Fibroblast of lung (primary cell): Measurements from ENCODE around the gene SLC2A5. TPM values are rescaled to one million over a fixed set of nuclear protein-coding genes. Genes with fewer than 3 reads are reported as not detected.
A peak's percentile ranks its signal among the peaks of the same experiment; 100 is the strongest.

ENCODE experiments used
- DNase-seq, 2 donors: peaks; one replicate each; pipeline versions ENCODE4 v3.0.0 to v3.0.0-alpha.2; 2010; ENCODE audit warnings: low read depth in 2 of 2
- H2AFZ ChIP-seq: 2 replicates; pipeline ENCODE4 v1.5.1; 2012; ENCODE audit warnings: low read length, control low read depth, inconsistent platforms
- H3K27ac ChIP-seq: 2 replicates; pipeline ENCODE4 v1.5.1; 2011; ENCODE audit warnings: low read length, control low read depth; ENCODE audit not compliant: insufficient read depth
- H3K27me3 ChIP-seq: 2 replicates; pipeline ENCODE4 v1.5.1; 2011; ENCODE audit warnings: mild to moderate bottlenecking, low read length; ENCODE audit not compliant: control insufficient read depth, insufficient read depth
- H3K36me3 ChIP-seq: 2 replicates; pipeline ENCODE4 v1.5.1; 2011; ENCODE audit warnings: low read length; ENCODE audit not compliant: control insufficient read depth, insufficient read depth
- H3K4me1 ChIP-seq: 2 replicates; pipeline ENCODE4 v1.5.1; 2011; ENCODE audit warnings: low read length; ENCODE audit not compliant: control insufficient read depth, insufficient read depth; ENCODE audit errors: extremely low read depth
- H3K4me2 ChIP-seq: 2 replicates; pipeline ENCODE4 v1.5.1; 2011; ENCODE audit warnings: low read length, control low read depth; ENCODE audit not compliant: insufficient read depth; ENCODE audit errors: extremely low read depth
- H3K4me3 ChIP-seq, 4 experiments: fragments of 200-600 bp in 1 of 4; sonication (generic) in 1 of 4; replicated peaks in 1 of 4; 2 replicates each; pipeline ENCODE4 v1.5.1; 2011 to 2016; ENCODE audit warnings: low read length in 4 of 4, low read depth in 3 of 4, mild to moderate bottlenecking in 3 of 4, control low read depth in 2 of 4, inconsistent platforms in 1 of 4, mixed read lengths in 1 of 4; ENCODE audit not compliant: insufficient read depth in 1 of 4; ENCODE audit errors: control extremely low read depth in 1 of 4
- H3K79me2 ChIP-seq: 2 replicates; pipeline ENCODE4 v1.5.1; 2012; ENCODE audit warnings: mild to moderate bottlenecking, low read length, inconsistent platforms; ENCODE audit not compliant: control insufficient read depth, insufficient read depth
- H3K9ac ChIP-seq: 2 replicates; pipeline ENCODE4 v1.5.1; 2011; ENCODE audit warnings: mild to moderate bottlenecking, low read length, control low read depth; ENCODE audit not compliant: insufficient read depth
- H3K9me3 ChIP-seq: 2 replicates; pipeline ENCODE4 v1.5.1; 2012; ENCODE audit warnings: low read depth, low read length; ENCODE audit not compliant: control insufficient read depth, insufficient read depth
- H4K20me1 ChIP-seq: 2 replicates; pipeline ENCODE4 v1.5.1; 2011; ENCODE audit warnings: low read length; ENCODE audit not compliant: control insufficient read depth, insufficient read depth; ENCODE audit errors: extremely low read depth
- EZH2 ChIP-seq: IDR thresholded peaks from 2 replicates; pipeline ENCODE4 v1.5.1; 2012; ENCODE audit warnings: low read length, control low read depth, mild to moderate bottlenecking; ENCODE audit errors: missing control alignments
- polyA plus RNA-seq, 2 donors: library from polyadenylated mRNA; depleted of rRNA in 1 of 2; stranded (reverse) in 1 of 2; unstranded in 1 of 2; fragments of >200 nt; gene quantifications; 2 replicates each; pipeline ENCODE4 v1.2.1, GENCODE V29; 2011 to 2012; ENCODE audit warnings: missing spikeins in 1 of 2
- total RNA-seq: library from RNA; depleted of rRNA; stranded (reverse); fragments of >200 nt; gene quantifications from 2 replicates; pipeline ENCODE4 v1.2.1, GENCODE V29; 2014
- TF ChIP-seq, protein P1 (sequence below), 2 donors: IDR thresholded peaks in 1 of 2; conservative IDR thresholded peaks in 1 of 2; 1 replicate in 1 of 2; 2 replicates in 1 of 2; pipeline ENCODE4 v1.5.1; 2011 to 2012; ENCODE audit warnings: low read length in 2 of 2, control low read depth in 1 of 2, inconsistent platforms in 1 of 2, low read depth in 1 of 2, mild to moderate bottlenecking in 1 of 2

Gene SLC2A5
- total and polyA plus RNA-seq, 2 donors (not counting 1 experiment from before 2014, with no cell fraction given) = 0.83 to 5.8 TPM

DNA sequence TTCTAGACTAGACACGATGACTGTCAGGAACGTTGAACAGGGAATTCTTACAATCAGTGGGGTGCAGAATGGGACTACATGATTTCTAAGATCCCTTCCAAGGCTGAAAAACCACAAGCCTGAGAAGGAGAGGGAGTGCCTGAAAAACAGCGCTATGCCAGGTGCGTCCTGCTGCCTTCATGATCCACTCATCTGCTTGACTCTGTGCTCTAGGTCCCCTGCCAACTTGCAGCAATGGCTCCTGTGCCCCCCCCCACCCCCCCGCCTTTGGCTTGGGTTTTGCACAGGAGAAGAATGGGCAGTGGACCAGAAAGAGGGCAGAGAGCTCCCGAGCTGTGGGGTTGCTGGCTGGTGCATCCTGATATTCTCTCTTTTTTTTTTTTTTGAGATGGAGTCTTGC lies 49.1 kb downstream of the SLC2A5 start:
- Histone ChIP-seq H3K4me2 (no peak overlapping the region), H3K4me3 (no peak overlapping the region), H3K9ac (no peak overlapping the region), H3K27ac (no peak overlapping the region), H3K4me1 (no peaks in the 10 kb centered on the region), H3K36me3 (no peaks in the 10 kb centered on the region), H3K79me2 (no peaks in the 10 kb centered on the region), H4K20me1 (no peaks in the 10 kb centered on the region), H3K9me3 (no peaks in the 10 kb centered on the region), H3K27me3 (peaks cover 2% of the 10 kb centered on the region), H2AFZ (no peak overlapping the region)
- no peak for TF ChIP-seq EZH2
- TF ChIP-seq, protein P1, sequence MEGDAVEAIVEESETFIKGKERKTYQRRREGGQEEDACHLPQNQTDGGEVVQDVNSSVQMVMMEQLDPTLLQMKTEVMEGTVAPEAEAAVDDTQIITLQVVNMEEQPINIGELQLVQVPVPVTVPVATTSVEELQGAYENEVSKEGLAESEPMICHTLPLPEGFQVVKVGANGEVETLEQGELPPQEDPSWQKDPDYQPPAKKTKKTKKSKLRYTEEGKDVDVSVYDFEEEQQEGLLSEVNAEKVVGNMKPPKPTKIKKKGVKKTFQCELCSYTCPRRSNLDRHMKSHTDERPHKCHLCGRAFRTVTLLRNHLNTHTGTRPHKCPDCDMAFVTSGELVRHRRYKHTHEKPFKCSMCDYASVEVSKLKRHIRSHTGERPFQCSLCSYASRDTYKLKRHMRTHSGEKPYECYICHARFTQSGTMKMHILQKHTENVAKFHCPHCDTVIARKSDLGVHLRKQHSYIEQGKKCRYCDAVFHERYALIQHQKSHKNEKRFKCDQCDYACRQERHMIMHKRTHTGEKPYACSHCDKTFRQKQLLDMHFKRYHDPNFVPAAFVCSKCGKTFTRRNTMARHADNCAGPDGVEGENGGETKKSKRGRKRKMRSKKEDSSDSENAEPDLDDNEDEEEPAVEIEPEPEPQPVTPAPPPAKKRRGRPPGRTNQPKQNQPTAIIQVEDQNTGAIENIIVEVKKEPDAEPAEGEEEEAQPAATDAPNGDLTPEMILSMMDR (conservative IDR thresholded peaks at IDR 0.05 in 1 of 2, IDR thresholded peaks at IDR 0.05 in 1 of 2; ENCODE audit: low read depth in 1 of 2, low read length in 2 of 2) = no peak
- no peak for DNase-seq

DNA sequence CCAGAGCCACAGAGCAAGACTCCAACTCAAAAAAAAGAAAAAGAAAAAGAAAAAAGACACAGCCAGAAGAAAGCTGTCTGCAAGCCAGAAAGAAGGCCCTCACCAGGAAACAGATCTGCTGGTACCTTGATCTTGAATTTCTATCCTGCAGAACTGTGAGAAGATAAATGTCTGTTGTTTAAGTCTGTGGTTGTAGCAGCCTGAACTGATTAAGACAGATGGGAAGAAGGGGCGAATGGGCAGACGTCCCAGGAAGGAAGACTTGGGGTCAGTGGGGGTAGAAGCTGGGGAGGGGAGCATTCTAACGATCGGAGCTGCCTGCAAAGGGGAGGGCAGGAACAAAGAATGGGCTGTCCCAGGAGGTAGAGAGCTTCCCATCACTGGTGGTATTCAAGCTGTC lies 49.5 kb downstream of the SLC2A5 start:
- Histone ChIP-seq H3K27ac (no peak overlapping the region), H3K36me3 (no peaks in the 10 kb centered on the region), H3K9me3 (no peaks in the 10 kb centered on the region), H3K4me1 (no peaks in the 10 kb centered on the region), H3K79me2 (no peaks in the 10 kb centered on the region), H3K4me3 (no peak overlapping the region), H3K4me2 (no peak overlapping the region), H3K9ac (no peak overlapping the region), H4K20me1 (no peaks in the 10 kb centered on the region), H2AFZ (no peak overlapping the region), H3K27me3 (peaks cover 2% of the 10 kb centered on the region)
- peak in 1 of 2 donors; percentile 47 for DNase-seq
- TF ChIP-seq, protein P1 (conservative IDR thresholded peaks at IDR 0.05 in 1 of 2, IDR thresholded peaks at IDR 0.05 in 1 of 2; ENCODE audit: low read depth in 1 of 2, low read length in 2 of 2) = no peak
- TF ChIP-seq EZH2 = no peak

DNA sequence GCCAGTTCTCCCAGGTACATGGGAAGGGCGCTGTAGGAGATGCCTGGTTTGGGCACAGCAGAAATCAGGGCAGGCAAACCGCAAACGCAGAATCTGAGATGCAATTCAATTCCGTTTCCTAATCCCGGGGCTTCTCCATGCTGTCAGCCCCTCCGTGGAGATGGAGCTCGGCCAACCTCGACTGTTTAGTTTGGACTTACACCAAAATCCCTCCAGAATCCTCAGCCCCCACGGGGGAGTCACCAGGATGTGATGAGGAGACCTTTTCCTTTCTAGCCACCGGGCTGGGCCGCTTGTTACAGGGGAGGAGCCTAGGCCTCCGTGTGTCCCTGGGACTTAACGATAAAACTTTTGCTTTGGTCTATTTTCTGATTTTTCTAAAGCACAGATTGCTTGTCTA lies 51.1 kb downstream of the SLC2A5 start:
- Histone ChIP-seq H4K20me1 (no peaks in the 10 kb centered on the region), H3K4me1 (no peaks in the 10 kb centered on the region), H3K79me2 (no peaks in the 10 kb centered on the region), H2AFZ (no peak overlapping the region), H3K4me3 (no peak overlapping the region), H3K4me2 (no peak overlapping the region), H3K36me3 (no peaks in the 10 kb centered on the region), H3K9me3 (no peaks in the 10 kb centered on the region), H3K27me3 (peaks cover 2% of the 10 kb centered on the region), H3K27ac (no peak overlapping the region), H3K9ac (no peak overlapping the region)
- DNase-seq = peak in 1 of 2 donors; percentile 11
- TF ChIP-seq, protein P1 (conservative IDR thresholded peaks at IDR 0.05 in 1 of 2, IDR thresholded peaks at IDR 0.05 in 1 of 2; ENCODE audit: low read depth in 1 of 2, low read length in 2 of 2) = no peak
- TF ChIP-seq EZH2 = no peak
